Lung (tissue), 12 donors: Measurements from ENCODE around the gene BCL2. TPM values are rescaled to one million over a fixed set of nuclear protein-coding genes. Genes with fewer than 3 reads are reported as not detected.

Experiments used
- ATAC-seq: fragments of 200-7000 bp; cut with Tn5 transposase; one replicate; pipeline ENCODE4 v1.9.1; 2020; ENCODE audit warnings: moderate number of reproducible peaks; ENCODE audit not compliant: insufficient read depth, low FRiP score
- DNase-seq, 3 donors: peaks; one replicate each; pipeline ENCODE4 v3.0.0-alpha.2; 2013 to 2017
- H3K27ac ChIP-seq, 2 donors: one replicate each; pipeline ENCODE4 v1.5.1; 2013; ENCODE audit warnings: mild to moderate bottlenecking in 2 of 2, moderate library complexity in 2 of 2, control low read depth in 1 of 2, inconsistent platforms in 1 of 2, low read depth in 1 of 2, low read length in 1 of 2
- H3K27me3 ChIP-seq, 3 donors: one replicate each; pipeline ENCODE4 v1.5.1; 2013; ENCODE audit warnings: low read length in 2 of 3; ENCODE audit not compliant: control insufficient read depth in 3 of 3, insufficient read depth in 3 of 3
- H3K36me3 ChIP-seq, 4 donors: one replicate each; pipeline ENCODE4 v1.5.1; 2013; ENCODE audit warnings: low read length in 4 of 4, mild to moderate bottlenecking in 1 of 4, moderate library complexity in 1 of 4; ENCODE audit not compliant: control insufficient read depth in 4 of 4, insufficient read depth in 4 of 4
- H3K4me1 ChIP-seq, 5 donors: one replicate each; pipeline ENCODE4 v1.5.1; 2013; ENCODE audit warnings: low read length in 5 of 5, mild to moderate bottlenecking in 2 of 5, moderate library complexity in 1 of 5; ENCODE audit not compliant: control insufficient read depth in 5 of 5, insufficient read depth in 5 of 5
- H3K4me3 ChIP-seq: one replicate; pipeline ENCODE4 v1.5.1; 2013; ENCODE audit warnings: mild to moderate bottlenecking, control low read depth, moderate library complexity
- H3K9ac ChIP-seq, 2 donors: one replicate each; pipeline ENCODE4 v1.5.1; 2013; ENCODE audit warnings: low read length in 2 of 2, control low read depth in 1 of 2; ENCODE audit not compliant: insufficient read depth in 1 of 2
- H3K9me3 ChIP-seq, 4 donors: one replicate each; pipeline ENCODE4 v1.5.1; 2013; ENCODE audit warnings: low read length in 3 of 4, mild to moderate bottlenecking in 1 of 4, moderate library complexity in 1 of 4; ENCODE audit not compliant: control insufficient read depth in 4 of 4, insufficient read depth in 3 of 4
- WGBS, 2 donors: extraction: QIAGEN DNeasy Blood & Tissue Kit; methylation state at CpG; one replicate each; pipeline ENCODE4 v1.1.7; 2013; 5-methylcytosine and 5-hydroxymethylcytosine counted together
- polyA plus RNA-seq, 2 donors: library from polyadenylated mRNA; stranded (reverse); fragments of 200-250 nt; gene quantifications; one replicate each; pipeline ENCODE4 v1.2.1, GENCODE V29; 2013
- total RNA-seq, 2 donors: library from RNA; depleted of rRNA in 1 of 2; stranded (reverse); fragments of >200 nt in 1 of 2; gene quantifications; one replicate each; pipeline ENCODE4 v1.2.1, GENCODE V29; 2014 to 2021
- TF ChIP-seq, protein P1 (sequence below): IDR thresholded peaks from 2 replicates; pipeline ENCODE4 v1.5.1; 2012; ENCODE audit warnings: mild to moderate bottlenecking; ENCODE audit errors: control extremely low read depth, extremely low read depth
- donor health status: control.
- donor health status: control.
- donor health status: Bipolar disorder and iron deficiency.
- donor health status: healthy.
- donor health status: DM: yes; HTN: yes; CAD: no.

The BCL2 gene
- total and polyA plus RNA-seq, 4 donors: 1.5 to 30.9 (median 5.3) TPM

GRCh38 chr18:63301434-63301833, 18.1 kb downstream of the BCL2 start:
- Histone ChIP-seq H3K4me1 (peaks cover 0 to 11% (median 3%) of the 10 kb centered on the region in 5 donors), H3K27me3 (no peaks in the 10 kb centered on the region), H3K9ac (no peak overlapping the region), H3K27ac (no peak overlapping the region), H3K36me3 (no peaks in the 10 kb centered on the region), H3K9me3 (no peaks in the 10 kb centered on the region), H3K4me3 (no peak overlapping the region)
- TF ChIP-seq, protein P1, sequence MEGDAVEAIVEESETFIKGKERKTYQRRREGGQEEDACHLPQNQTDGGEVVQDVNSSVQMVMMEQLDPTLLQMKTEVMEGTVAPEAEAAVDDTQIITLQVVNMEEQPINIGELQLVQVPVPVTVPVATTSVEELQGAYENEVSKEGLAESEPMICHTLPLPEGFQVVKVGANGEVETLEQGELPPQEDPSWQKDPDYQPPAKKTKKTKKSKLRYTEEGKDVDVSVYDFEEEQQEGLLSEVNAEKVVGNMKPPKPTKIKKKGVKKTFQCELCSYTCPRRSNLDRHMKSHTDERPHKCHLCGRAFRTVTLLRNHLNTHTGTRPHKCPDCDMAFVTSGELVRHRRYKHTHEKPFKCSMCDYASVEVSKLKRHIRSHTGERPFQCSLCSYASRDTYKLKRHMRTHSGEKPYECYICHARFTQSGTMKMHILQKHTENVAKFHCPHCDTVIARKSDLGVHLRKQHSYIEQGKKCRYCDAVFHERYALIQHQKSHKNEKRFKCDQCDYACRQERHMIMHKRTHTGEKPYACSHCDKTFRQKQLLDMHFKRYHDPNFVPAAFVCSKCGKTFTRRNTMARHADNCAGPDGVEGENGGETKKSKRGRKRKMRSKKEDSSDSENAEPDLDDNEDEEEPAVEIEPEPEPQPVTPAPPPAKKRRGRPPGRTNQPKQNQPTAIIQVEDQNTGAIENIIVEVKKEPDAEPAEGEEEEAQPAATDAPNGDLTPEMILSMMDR: no peak
- no peak for ATAC-seq
- 70 to 73% methylated on average over 9 of the region's 9 CpGs for WGBS, 2 donors
- DNase-seq: no peak

- Histone ChIP-seq H3K27me3 (no peaks in the 10 kb centered on the region), H3K36me3 (no peaks in the 10 kb centered on the region), H3K9me3 (no peaks in the 10 kb centered on the region), H3K4me1 (peaks cover 0 to 11% (median 3%) of the 10 kb centered on the region in 5 donors), H3K9ac (no peak overlapping the region), H3K27ac (no peak overlapping the region), H3K4me3 (no peak overlapping the region)
- no peak for ATAC-seq
- no peak for DNase-seq
- TF ChIP-seq, protein P1: no peak
- WGBS, 2 donors: 68 to 76% methylated on average over 5 of the region's 5 CpGs
Measured at GRCh38 chr18:63299837-63300745, 19.5 kb downstream of the BCL2 start.

DNA sequence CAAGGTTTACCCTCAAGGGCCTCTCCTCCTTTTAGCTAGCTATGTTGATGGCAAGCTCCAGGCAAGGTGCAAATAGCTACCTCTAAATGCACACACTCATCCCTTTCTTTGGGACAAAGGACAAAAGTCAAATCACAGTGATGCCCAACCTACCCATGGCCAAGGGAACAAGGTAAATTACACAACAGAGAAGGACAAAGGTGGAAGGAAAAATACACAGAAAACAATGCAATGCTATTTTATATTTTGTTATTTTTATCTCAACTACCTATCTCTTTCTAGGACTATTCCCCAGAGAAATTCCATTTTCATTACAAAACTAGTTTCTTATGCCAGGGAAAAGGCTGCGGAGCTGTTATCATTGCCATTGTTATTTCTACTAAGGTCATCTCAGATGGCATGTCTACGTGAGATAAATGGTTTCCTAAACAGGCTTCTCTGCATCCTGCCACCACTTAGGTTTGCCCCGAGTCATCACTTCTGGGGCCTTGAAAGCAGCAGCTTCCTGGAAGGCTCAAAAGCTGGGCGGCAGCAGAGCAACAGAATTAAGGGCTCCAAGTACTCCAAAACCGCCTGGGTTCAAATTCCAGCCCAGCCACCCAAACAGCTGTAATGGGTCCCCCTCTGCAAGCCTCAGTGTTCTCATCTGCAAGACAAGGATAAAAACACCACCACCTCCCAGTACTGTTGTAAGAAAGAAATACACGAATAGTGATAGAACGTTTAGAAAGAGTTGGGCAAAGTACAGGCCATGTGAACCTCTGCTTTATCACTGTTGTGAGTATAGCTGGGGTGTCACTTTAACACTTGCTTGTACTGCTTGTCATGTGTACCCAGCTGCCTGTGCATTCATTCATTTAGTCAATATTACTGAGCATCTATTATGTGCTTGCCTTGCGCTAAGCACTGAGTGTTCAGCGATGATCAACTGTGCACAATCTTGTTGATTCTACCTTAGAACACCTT, 20.9 kb downstream of the BCL2 start:
- no peak for ATAC-seq
- 68 to 82% methylated on average over 9 of the region's 9 CpGs for WGBS, 2 donors
- Histone ChIP-seq H3K36me3 (no peaks in the 10 kb centered on the region), H3K4me1 (peaks cover 0 to 11% (median 3%) of the 10 kb centered on the region in 5 donors), H3K9ac (no peak overlapping the region), H3K4me3 (no peak overlapping the region), H3K9me3 (no peaks in the 10 kb centered on the region), H3K27ac (no peak overlapping the region), H3K27me3 (no peaks in the 10 kb centered on the region)
- no peak for DNase-seq
- TF ChIP-seq, protein P1: no peak
